ENCODE measurements around the gene NAGS. TPM values are rescaled to one million over a fixed set of nuclear protein-coding genes. Genes with fewer than 3 reads are reported as not detected.

NAGS gene
- total and polyA plus RNA-seq, 2 donors (not counting 1 experiment from before 2014, with no cell fraction given) = 0.66 to 2.2 TPM

DNA sequence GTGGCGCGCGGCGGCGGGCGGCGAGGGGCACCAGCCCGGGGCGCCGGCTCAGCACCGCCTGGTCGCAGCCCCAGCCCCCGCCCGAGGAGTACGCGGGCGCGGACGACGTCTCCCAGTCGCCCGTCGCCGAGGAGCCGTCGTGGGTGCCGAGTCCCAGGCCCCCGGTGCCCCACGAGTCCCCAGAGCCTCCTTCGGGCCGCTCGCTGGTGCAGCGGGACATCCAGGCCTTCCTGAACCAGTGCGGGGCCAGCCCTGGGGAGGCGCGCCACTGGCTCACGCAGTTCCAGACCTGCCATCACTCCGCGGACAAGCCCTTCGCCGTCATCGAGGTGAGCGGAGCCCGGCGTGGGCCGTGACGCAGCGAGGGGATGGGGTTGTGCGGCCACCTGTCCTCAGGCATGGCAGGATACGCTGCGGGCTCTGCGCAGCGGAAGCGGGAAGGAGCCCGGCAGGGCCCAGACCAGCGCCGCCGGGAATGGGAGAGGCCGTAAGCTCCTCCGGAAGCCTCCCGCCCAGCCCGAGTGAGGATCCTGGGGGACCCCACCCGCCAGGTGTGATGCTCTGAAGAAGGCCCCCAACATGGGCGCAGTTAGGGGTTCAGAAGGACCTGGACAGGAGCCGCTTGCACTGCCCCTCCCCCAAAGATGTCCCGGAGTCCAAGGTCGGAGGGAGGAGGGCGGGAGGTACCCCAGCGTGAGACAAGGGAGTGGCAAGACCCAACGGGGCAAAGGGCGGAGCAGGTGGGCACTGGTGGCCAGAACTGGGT is 522 bp downstream of the NAGS start:
- ATAC-seq (ENCODE audit: low read depth) = no peak
- H3K27me3 Mint-ChIP-seq = peaks cover 16% of the 10 kb centered on the region

More for the DNA sequence above, 522 bp downstream of the NAGS start:
- H3K4me1 Mint-ChIP-seq = peaks cover 33% of the 10 kb centered on the region
- Histone ChIP-seq H3K27me3 (replicated peaks in 1 of 4; ENCODE audit: control extremely low read depth in 1 of 4, control insufficient read depth in 3 of 4, insufficient read depth in 4 of 4, low read length in 3 of 4) (peaks cover 0 to 28% (median 11%) of the 10 kb centered on the region in 4 experiments), H3K27ac (ENCODE audit: low read length in 2 of 2) (no peak overlapping the region), H3K4me1 (ENCODE audit: control insufficient read depth in 2 of 2, insufficient read depth in 2 of 2, low read length in 2 of 2) (peaks cover 37 to 42% of the 10 kb centered on the region in 2 donors), H3K9ac (ENCODE audit: low read length) (peak overlapping the region; percentile 80), H2AFZ (ENCODE audit: insufficient read depth, low read depth, low read length, poor library complexity, severe bottlenecking) (peak overlapping the region; percentile 90), H3K4me2 (replicated peaks; ENCODE audit: low read depth, low read length, poor library complexity, severe bottlenecking) (peak overlapping the region; percentile 100), H3K9me3 (ENCODE audit: control extremely low read depth in 1 of 3, control insufficient read depth in 2 of 3, insufficient read depth in 1 of 3, low read length in 2 of 3) (peaks cover 0 to 19% (median 0%) of the 10 kb centered on the region in 3 donors), H3K4me3 (ENCODE audit: control extremely low read depth in 1 of 5, extremely low read depth in 1 of 5, insufficient read depth in 1 of 5, low read depth in 2 of 5, low read length in 4 of 5) (peak overlapping the region in 3 of 5 experiments; percentile 77 to 84 (median 83)), H3K79me2 (ENCODE audit: control insufficient read depth, insufficient read depth, low read length) (peaks cover 9% of the 10 kb centered on the region), H4K20me1 (ENCODE audit: control insufficient read depth, insufficient read depth, low read length, poor library complexity, severe bottlenecking) (no peaks in the 10 kb centered on the region), H3K36me3 (replicated peaks in 1 of 2; ENCODE audit: control extremely low read depth in 1 of 2, control insufficient read depth in 1 of 2, extremely low read depth in 1 of 2, insufficient read depth in 2 of 2, low read length in 1 of 2) (no peaks in the 10 kb centered on the region)
- 5% methylated on average over 71 of the region's 71 CpGs for WGBS (ENCODE audit: insufficient coverage)
- H3K27ac Mint-ChIP-seq = no peak overlapping the region
- DNase-seq = peak; percentile 52
- intact Hi-C loops (cut with micrococcal nuclease) = loop anchor here (5.0 kb wide), 1 partner anchor 1142 kb away; the partner anchor contains the start of gene HEXIM1
- H3K9me3 Mint-ChIP-seq (ENCODE audit: insufficient read depth) = no peaks in the 10 kb centered on the region
- POLR2A ChIA-PET = no interaction called here
- TF ChIP-seq CTCF (IDR thresholded peaks at IDR 0.05) = no peak
- TF ChIP-seq EZH2 (IDR thresholded peaks at IDR 0.05; ENCODE audit: borderline replicate concordance, insufficient read depth, low read depth, low read length, poor library complexity, severe bottlenecking) = peak; percentile 29
- CTCF ChIA-PET = interaction anchor here (0.7 to 1.0 kb wide), 2 partner anchors 8 to 61 kb away, joined by 3 read pairs; no protein-coding TSS in a partner anchor
- peak overlapping the region; percentile 76 for H3K4me3 Mint-ChIP-seq

Measured in B cell (primary cell).